Measurements from ENCODE around the gene PLPPR3. TPM values are rescaled to one million over a fixed set of nuclear protein-coding genes. Genes with fewer than 3 reads are reported as not detected.

PLPPR3 gene
- total RNA-seq, 2 donors from 2014 or later: 0.27 to 20.3 TPM

DNA sequence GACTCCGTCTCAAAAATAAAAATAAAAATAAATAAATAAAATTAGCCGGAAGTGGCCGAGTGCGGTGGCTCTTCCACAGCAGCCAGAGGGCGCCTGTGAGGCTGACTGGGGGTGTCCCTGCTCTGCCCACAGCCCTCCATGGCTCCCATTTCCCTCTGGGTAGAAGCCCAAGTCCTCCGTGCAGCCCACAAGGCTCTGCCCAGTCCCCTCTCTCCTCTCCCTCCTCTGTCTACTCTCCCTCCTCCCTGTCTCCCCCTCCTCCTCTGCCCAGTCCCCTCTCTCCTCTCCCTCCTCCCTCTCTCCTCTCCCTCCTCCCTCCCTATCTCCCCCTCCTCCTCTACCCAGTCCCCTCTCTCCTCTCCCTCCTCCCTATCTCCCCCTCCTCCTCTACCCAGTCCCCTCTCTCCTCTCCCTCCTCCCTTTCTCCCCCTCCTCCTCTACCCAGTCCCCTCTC lies 50.4 kb downstream of the PLPPR3 start:
- Histone ChIP-seq H3K4me1 (replicated peaks) (no peaks in the 10 kb centered on the region), H3K4me3 (no peak overlapping the region), H3K27ac (no peak overlapping the region), H3K27me3 (replicated peaks; ENCODE audit: insufficient read depth) (no peaks in the 10 kb centered on the region), H3K36me3 (no peaks in the 10 kb centered on the region), H3K9me3 (no peaks in the 10 kb centered on the region)
- TF ChIP-seq POLR2A (IDR thresholded peaks at IDR 0.05): no peak
- no peak for TF ChIP-seq POLR2AphosphoS5 (IDR thresholded peaks at IDR 0.05)
- TF ChIP-seq, protein P1, sequence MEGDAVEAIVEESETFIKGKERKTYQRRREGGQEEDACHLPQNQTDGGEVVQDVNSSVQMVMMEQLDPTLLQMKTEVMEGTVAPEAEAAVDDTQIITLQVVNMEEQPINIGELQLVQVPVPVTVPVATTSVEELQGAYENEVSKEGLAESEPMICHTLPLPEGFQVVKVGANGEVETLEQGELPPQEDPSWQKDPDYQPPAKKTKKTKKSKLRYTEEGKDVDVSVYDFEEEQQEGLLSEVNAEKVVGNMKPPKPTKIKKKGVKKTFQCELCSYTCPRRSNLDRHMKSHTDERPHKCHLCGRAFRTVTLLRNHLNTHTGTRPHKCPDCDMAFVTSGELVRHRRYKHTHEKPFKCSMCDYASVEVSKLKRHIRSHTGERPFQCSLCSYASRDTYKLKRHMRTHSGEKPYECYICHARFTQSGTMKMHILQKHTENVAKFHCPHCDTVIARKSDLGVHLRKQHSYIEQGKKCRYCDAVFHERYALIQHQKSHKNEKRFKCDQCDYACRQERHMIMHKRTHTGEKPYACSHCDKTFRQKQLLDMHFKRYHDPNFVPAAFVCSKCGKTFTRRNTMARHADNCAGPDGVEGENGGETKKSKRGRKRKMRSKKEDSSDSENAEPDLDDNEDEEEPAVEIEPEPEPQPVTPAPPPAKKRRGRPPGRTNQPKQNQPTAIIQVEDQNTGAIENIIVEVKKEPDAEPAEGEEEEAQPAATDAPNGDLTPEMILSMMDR (IDR thresholded peaks at IDR 0.05): peak in 1 of 4 experiments; percentile 28
- intact Hi-C loops (cut with DNase I): loop anchor here (2.0 to 10.0 kb wide), 2 partner anchors 149 to 213 kb away; partner anchors contain the start of gene WDR18
- WGBS: 19% methylated on average over 6 of the region's 6 CpGs
- DNase-seq (ENCODE audit: low spot score): no peak

DNA sequence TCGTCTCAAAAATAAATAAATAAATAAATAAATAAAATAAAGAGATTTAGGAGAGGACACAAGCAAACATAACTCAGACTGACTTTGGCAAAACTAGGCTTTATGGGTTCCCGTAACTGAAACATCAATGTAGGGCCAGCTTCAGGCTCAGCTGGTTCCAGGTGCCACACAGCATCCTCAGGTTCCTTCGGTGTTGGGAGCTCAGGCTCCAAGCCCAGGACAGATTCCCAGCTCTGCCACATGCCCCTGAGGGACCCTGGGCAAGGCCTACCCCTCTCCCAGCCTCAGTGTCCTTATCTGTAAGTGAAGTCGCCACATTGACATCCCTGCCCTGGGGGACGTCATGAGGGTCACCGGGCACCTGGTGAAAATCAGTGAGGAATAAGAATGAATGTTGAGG lies 52.1 kb downstream of the PLPPR3 start:
- TF ChIP-seq POLR2AphosphoS5 (IDR thresholded peaks at IDR 0.05) (no peak), POLR2A (IDR thresholded peaks at IDR 0.05) (no peak)
- TF ChIP-seq, protein P1 (IDR thresholded peaks at IDR 0.05): no peak
- no peaks in the 10 kb centered on the region for H3K9me3 ChIP-seq

DNA sequence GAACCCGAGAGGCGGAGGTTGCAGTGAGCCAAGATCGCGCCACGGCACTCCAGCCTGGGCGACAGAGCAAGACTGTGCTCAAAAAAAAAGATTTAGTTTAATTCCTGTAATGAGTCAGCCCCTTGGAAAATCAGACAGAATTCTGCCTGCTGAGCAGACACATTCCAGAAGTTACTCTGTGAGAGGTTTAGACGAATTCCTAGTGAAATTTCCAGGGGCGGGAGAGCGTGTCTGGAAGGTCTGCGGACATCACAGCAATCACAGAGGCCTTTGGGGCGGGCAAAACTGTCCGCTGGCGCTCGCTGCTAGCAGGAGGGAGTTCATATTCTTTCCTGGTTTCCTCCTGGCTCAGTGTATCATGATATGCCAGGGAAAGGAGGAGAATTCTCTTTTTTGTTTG lies 53.3 kb downstream of the PLPPR3 start:
- H3K4me3 ChIP-seq: no peak overlapping the region
- TF ChIP-seq, protein P1 (IDR thresholded peaks at IDR 0.05): no peak
- TF ChIP-seq POLR2A (IDR thresholded peaks at IDR 0.05) (no peak), POLR2AphosphoS5 (IDR thresholded peaks at IDR 0.05) (no peak)
- 68% methylated on average over 14 of the region's 14 CpGs for WGBS
- no peaks in the 10 kb centered on the region for H3K9me3 ChIP-seq
- H3K4me1 ChIP-seq (replicated peaks): no peaks in the 10 kb centered on the region
- H3K27ac ChIP-seq: no peak overlapping the region
- intact Hi-C loops (cut with DNase I): no loop called here
- no peak for DNase-seq (ENCODE audit: low spot score)
- H3K36me3 ChIP-seq: no peaks in the 10 kb centered on the region
- H3K27me3 ChIP-seq (replicated peaks; ENCODE audit: insufficient read depth): no peaks in the 10 kb centered on the region

More for the DNA sequence above, 52.1 kb downstream of the PLPPR3 start:
- H3K36me3 ChIP-seq: no peaks in the 10 kb centered on the region
- no peaks in the 10 kb centered on the region for H3K27me3 ChIP-seq (replicated peaks; ENCODE audit: insufficient read depth)
- no peak for DNase-seq (ENCODE audit: low spot score)
- H3K4me1 ChIP-seq (replicated peaks): no peaks in the 10 kb centered on the region
- H3K27ac ChIP-seq: no peak overlapping the region
- 85% methylated on average over 6 of the region's 6 CpGs for WGBS
- H3K4me3 ChIP-seq: no peak overlapping the region
- intact Hi-C loops (cut with DNase I): loop anchor here (2.0 to 10.0 kb wide), 2 partner anchors 151 to 215 kb away; partner anchors contain the start of gene WDR18

DNA sequence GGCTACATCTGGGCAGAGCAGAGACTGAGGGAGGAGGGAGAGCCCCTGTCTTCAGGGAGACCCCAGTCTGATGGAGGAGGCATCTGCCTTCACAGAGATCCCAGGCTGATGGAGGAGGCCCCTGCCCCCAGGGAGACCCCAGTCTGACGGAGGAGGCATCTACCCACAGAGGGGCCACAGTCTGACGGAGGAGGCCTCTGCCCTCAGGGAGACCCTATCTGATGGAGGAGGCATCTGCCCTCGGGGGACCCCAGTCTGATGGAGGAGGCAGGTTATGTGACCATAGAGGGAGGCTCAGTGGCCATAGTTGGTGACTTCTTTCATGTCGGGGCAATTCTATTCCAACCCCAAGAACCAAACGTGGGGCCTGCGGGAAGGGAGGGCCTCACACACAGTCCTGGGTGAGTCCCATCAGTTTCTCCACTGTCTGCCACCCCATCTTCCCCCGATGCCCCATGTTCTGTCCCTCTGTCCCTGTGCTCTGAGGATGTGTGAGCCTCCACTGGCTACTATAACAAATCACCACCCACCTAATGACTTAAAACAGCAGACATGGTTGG lies 56.5 kb downstream of the PLPPR3 start:
- H3K4me3 ChIP-seq: no peak overlapping the region
- no peak for DNase-seq (ENCODE audit: low spot score)
- intact Hi-C loops (cut with DNase I): no loop called here
- H3K27ac ChIP-seq: no peak overlapping the region
- TF ChIP-seq, protein P1 (IDR thresholded peaks at IDR 0.05): no peak
- no peak for TF ChIP-seq POLR2A (IDR thresholded peaks at IDR 0.05)
- no peak for TF ChIP-seq POLR2AphosphoS5 (IDR thresholded peaks at IDR 0.05)
- H3K27me3 ChIP-seq (replicated peaks; ENCODE audit: insufficient read depth): no peaks in the 10 kb centered on the region
- WGBS: 74% methylated on average over 7 of the region's 7 CpGs
- H3K9me3 ChIP-seq: no peaks in the 10 kb centered on the region
- no peaks in the 10 kb centered on the region for H3K36me3 ChIP-seq
- no peaks in the 10 kb centered on the region for H3K4me1 ChIP-seq (replicated peaks)

DNA sequence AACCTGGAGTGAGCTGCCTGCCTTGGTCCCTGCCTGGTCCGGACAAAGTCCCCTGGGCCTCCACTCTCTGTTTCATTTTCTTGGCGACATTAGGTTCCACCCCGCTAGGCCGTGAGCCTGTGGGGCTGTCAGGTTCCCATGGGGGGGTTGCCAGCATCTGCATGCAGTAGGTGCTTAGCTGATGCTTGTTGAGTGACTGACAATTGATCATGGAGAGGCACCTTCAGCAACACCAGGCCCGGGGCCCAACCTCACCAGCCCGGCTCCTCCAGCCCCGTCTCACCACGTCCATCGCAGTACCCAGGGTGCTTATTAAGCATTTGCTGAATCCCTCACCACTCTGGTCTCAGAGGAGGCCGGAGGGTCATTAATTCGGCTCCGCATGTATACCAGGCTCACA lies 57.5 kb downstream of the PLPPR3 start:
- Histone ChIP-seq H3K4me1 (replicated peaks) (no peaks in the 10 kb centered on the region), H3K9me3 (no peaks in the 10 kb centered on the region), H3K4me3 (no peak overlapping the region), H3K27ac (no peak overlapping the region), H3K27me3 (replicated peaks; ENCODE audit: insufficient read depth) (no peaks in the 10 kb centered on the region), H3K36me3 (no peaks in the 10 kb centered on the region)
- intact Hi-C loops (cut with DNase I): no loop called here
- TF ChIP-seq, protein P1 (IDR thresholded peaks at IDR 0.05): no peak
- TF ChIP-seq POLR2A (IDR thresholded peaks at IDR 0.05) (no peak), POLR2AphosphoS5 (IDR thresholded peaks at IDR 0.05) (no peak)
- no peak for DNase-seq (ENCODE audit: low spot score)
- 86% methylated on average over 12 of the region's 12 CpGs for WGBS
